H1 (cell line): ENCODE data around the gene MYO18A. TPM values are rescaled to one million over a fixed set of nuclear protein-coding genes. Genes with fewer than 3 reads are reported as not detected.

Experiments used
- CTCF ChIA-PET: fragments of 300-600 bp; sonication (Branson Sonifier 250); formaldehyde crosslinking; loops from one replicate; lab custom pipeline; 2021; ENCODE audit not compliant: partially characterized antibody; lab: Charles Lee
- POLR2A ChIA-PET: fragments of 300-600 bp; sonication (Branson Sonifier 250); formaldehyde crosslinking; loops from one replicate; lab custom pipeline; 2021; ENCODE audit warnings: inconsistent platforms; ENCODE audit not compliant: partially characterized antibody; lab: Charles Lee
- DNase-seq, 2 experiments: peaks; one replicate each; pipeline versions ENCODE4 v3.0.0 to v3.0.0-alpha.2; 2010 to 2022; ENCODE audit warnings: low spot score in 2 of 2, low read depth in 1 of 2, mixed read lengths in 1 of 2
- FAIRE-seq: peaks from 2 replicates; lab custom pipeline; 2011; peaks lifted over from hg19 to GRCh38; lab: Jason Lieb, UNC
- H2AFZ ChIP-seq: 2 replicates; pipeline ENCODE4 v1.8.1; 2012; ENCODE audit warnings: low read length, inconsistent platforms
- H2AK5ac ChIP-seq: 2 replicates; pipeline ENCODE4 v1.6.1; 2013; ENCODE audit warnings: low read depth, low read length
- H2BK120ac ChIP-seq: replicated peaks from 2 replicates; pipeline ENCODE3; 2013; ENCODE audit warnings: low read depth, low read length, inconsistent platforms
- H2BK12ac ChIP-seq: 2 replicates; pipeline ENCODE4 v1.6.1; 2013; ENCODE audit warnings: low read depth, low read length
- H2BK15ac ChIP-seq: 2 replicates; pipeline ENCODE4 v1.6.1; 2013; ENCODE audit warnings: low read length
- H2BK20ac ChIP-seq: 2 replicates; pipeline ENCODE4 v1.6.1; 2013; ENCODE audit warnings: low read length
- H2BK5ac ChIP-seq: 2 replicates; pipeline ENCODE4 v1.6.1; 2013; ENCODE audit warnings: low read depth, low read length
- H3K14ac ChIP-seq: 2 replicates; pipeline ENCODE4 v1.6.1; 2013; ENCODE audit warnings: inconsistent platforms; ENCODE audit not compliant: insufficient read length
- H3K18ac ChIP-seq: 2 replicates; pipeline ENCODE4 v1.6.1; 2013; ENCODE audit warnings: low read length; ENCODE audit errors: extremely low read depth
- H3K23ac ChIP-seq: 2 replicates; pipeline ENCODE4 v1.6.1; 2013; ENCODE audit warnings: inconsistent platforms; ENCODE audit not compliant: insufficient read length
- H3K23me2 ChIP-seq: 2 replicates; pipeline ENCODE4 v1.6.1; 2013; ENCODE audit warnings: low read depth, low read length
- H3K27ac ChIP-seq: 2 replicates; pipeline ENCODE4 v1.6.1; 2011; ENCODE audit warnings: low read depth, low read length, inconsistent platforms
- H3K27me3 ChIP-seq, 4 experiments: replicated peaks in 1 of 4; 1 replicate in 1 of 4; 2 replicates in 3 of 4; pipeline versions ENCODE4 v1.6.1 to v1.8.1; 2011 to 2013; ENCODE audit warnings: low read length in 3 of 4, mild to moderate bottlenecking in 3 of 4, inconsistent platforms in 2 of 4, mixed read lengths in 2 of 4, moderate library complexity in 1 of 4; ENCODE audit not compliant: control insufficient read depth in 3 of 4, insufficient read depth in 3 of 4; ENCODE audit errors: extremely low read depth in 1 of 4
- H3K36me3 ChIP-seq, 4 experiments: 2 replicates each; pipeline versions ENCODE4 v1.6.1 to v1.8.1; 2011 to 2013; ENCODE audit warnings: mild to moderate bottlenecking in 4 of 4, low read length in 3 of 4, moderate library complexity in 2 of 4, control low read depth in 1 of 4, inconsistent platforms in 1 of 4; ENCODE audit not compliant: insufficient read depth in 4 of 4, control insufficient read depth in 2 of 4
- H3K4ac ChIP-seq: replicated peaks from 2 replicates; pipeline ENCODE3; 2013; ENCODE audit warnings: low read length, low read depth, mixed read lengths, inconsistent platforms; ENCODE audit not compliant: insufficient read length
- H3K4me1 ChIP-seq, 4 experiments: replicated peaks in 1 of 4; 1 replicate in 1 of 4; 2 replicates in 3 of 4; pipeline versions ENCODE4 v1.6.1 to v1.8.1; 2011 to 2013; ENCODE audit warnings: low read length in 3 of 4, inconsistent platforms in 2 of 4, mixed read lengths in 1 of 4; ENCODE audit not compliant: insufficient read depth in 4 of 4, control insufficient read depth in 3 of 4
- H3K4me2 ChIP-seq, 2 experiments: 2 replicates each; pipeline versions ENCODE4 v1.6.1 to v1.8.1; 2011 to 2013; ENCODE audit warnings: low read depth in 2 of 2, low read length in 2 of 2, control low read depth in 1 of 2, inconsistent platforms in 1 of 2, mild to moderate bottlenecking in 1 of 2; ENCODE audit not compliant: insufficient read depth in 1 of 2
- H3K4me3 ChIP-seq, 4 experiments: fragments of 200-600, 300-600 bp in 1 of 4; sonication (generic), shearing (Covaris generic), sonication (Bioruptor Twin) in 1 of 4; 2 replicates each; pipeline versions ENCODE4 v1.5.1 to v1.8.1; 2011 to 2016; ENCODE audit warnings: low read length in 4 of 4, low read depth in 3 of 4, control low read depth in 2 of 4, inconsistent platforms in 2 of 4, mild to moderate bottlenecking in 2 of 4, mixed read lengths in 1 of 4, moderate library complexity in 1 of 4; ENCODE audit not compliant: insufficient read depth in 2 of 4; ENCODE audit errors: extremely low read depth in 1 of 4
- H3K56ac ChIP-seq: replicated peaks from 2 replicates; pipeline ENCODE3; 2013; ENCODE audit warnings: low read depth, mild to moderate bottlenecking, mixed read lengths, low read length, inconsistent platforms; ENCODE audit not compliant: insufficient read length
- H3K79me1 ChIP-seq: 2 replicates; pipeline ENCODE4 v1.6.1; 2013; ENCODE audit warnings: low read depth, low read length, control low read depth
- H3K79me2 ChIP-seq, 2 experiments: 2 replicates each; pipeline versions ENCODE4 v1.6.1 to v1.8.1; 2012 to 2013; ENCODE audit warnings: low read length in 2 of 2, mild to moderate bottlenecking in 2 of 2, inconsistent platforms in 1 of 2; ENCODE audit not compliant: insufficient read depth in 2 of 2, control insufficient read depth in 1 of 2
- H3K9ac ChIP-seq, 4 experiments: replicated peaks in 1 of 4; 1 replicate in 1 of 4; 2 replicates in 3 of 4; pipeline versions ENCODE4 v1.6.1 to v1.8.1; 2011 to 2013; ENCODE audit warnings: low read depth in 3 of 4, low read length in 3 of 4, control low read depth in 2 of 4, mild to moderate bottlenecking in 2 of 4, moderate library complexity in 2 of 4, inconsistent platforms in 1 of 4; ENCODE audit errors: extremely low read depth in 1 of 4
- H3K9me3 ChIP-seq, 2 experiments: 2 replicates each; pipeline versions ENCODE4 v1.6.1 to v1.8.1; 2012 to 2013; ENCODE audit warnings: mild to moderate bottlenecking in 2 of 2, moderate library complexity in 2 of 2, control low read depth in 1 of 2, inconsistent platforms in 1 of 2, low read depth in 1 of 2, low read length in 1 of 2, mixed read lengths in 1 of 2; ENCODE audit not compliant: insufficient read depth in 2 of 2
- H4K20me1 ChIP-seq, 2 experiments: replicated peaks in 1 of 2; 2 replicates each; pipeline versions ENCODE3 to v1.8.1; 2011 to 2013; ENCODE audit warnings: inconsistent platforms in 2 of 2, low read length in 2 of 2, mild to moderate bottlenecking in 1 of 2; ENCODE audit not compliant: insufficient read depth in 2 of 2, control insufficient read depth in 1 of 2
- H4K5ac ChIP-seq: 2 replicates; pipeline ENCODE4 v1.6.1; 2013; ENCODE audit warnings: low read length, low read depth, mixed read lengths, inconsistent platforms; ENCODE audit not compliant: insufficient read length
- H4K8ac ChIP-seq: 2 replicates; pipeline ENCODE4 v1.8.0; 2013; ENCODE audit warnings: mild to moderate bottlenecking, moderate library complexity, low read length, inconsistent platforms; ENCODE audit not compliant: insufficient read depth; ENCODE audit errors: extremely low read depth
- H4K91ac ChIP-seq: replicated peaks from 2 replicates; pipeline ENCODE3; 2013; ENCODE audit warnings: low read length, mixed read lengths, inconsistent platforms; ENCODE audit not compliant: insufficient read length
- CBX8 ChIP-seq: fragments of 300-800, 300-1000 bp; sonication (generic); IDR thresholded peaks from 2 replicates; pipeline ENCODE4 v1.7.1; 2016; ENCODE audit warnings: low read depth, low read length, borderline replicate concordance
- CHD2 ChIP-seq: IDR thresholded peaks from 2 replicates; pipeline ENCODE4 v1.6.1; 2012; ENCODE audit warnings: low read length, improper control_type of control experiment
- HDAC6 ChIP-seq: IDR thresholded peaks from one replicate; pipeline ENCODE4 v1.7.1; 2012; ENCODE audit warnings: low read depth, mild to moderate bottlenecking, inconsistent platforms, low read length, moderate library complexity
- MAX ChIP-seq: IDR thresholded peaks from 2 replicates; pipeline ENCODE4 v1.6.1; 2012; ENCODE audit warnings: inconsistent platforms
- POLR2A ChIP-seq, 2 experiments: IDR thresholded peaks; 1 replicate in 1 of 2; 2 replicates in 1 of 2; pipeline ENCODE4 v1.6.1; 2011; ENCODE audit warnings: low read depth in 2 of 2, low read length in 2 of 2, mild to moderate bottlenecking in 2 of 2; ENCODE audit errors: control extremely low read depth in 1 of 2
- RAD21 ChIP-seq, 2 experiments: IDR thresholded peaks in 1 of 2; conservative IDR thresholded peaks in 1 of 2; 2 replicates each; pipeline ENCODE4 v1.6.1; 2011; ENCODE audit warnings: low read depth in 2 of 2, low read length in 2 of 2, improper control_type of control experiment in 1 of 2, inconsistent platforms in 1 of 2, mild to moderate bottlenecking in 1 of 2, moderate library complexity in 1 of 2
- RFX5 ChIP-seq: IDR thresholded peaks from 2 replicates; pipeline ENCODE4 v1.6.1; 2011; ENCODE audit warnings: low read depth, low read length, improper control_type of control experiment, borderline replicate concordance
- RNF2 ChIP-seq: fragments of 200-900, 300-1000 bp; sonication (generic); IDR thresholded peaks from 2 replicates; pipeline ENCODE4 v1.7.1; 2016; ENCODE audit warnings: borderline replicate concordance, low read depth, mild to moderate bottlenecking, antibody characterized with exemption, low read length; ENCODE audit not compliant: poor library complexity, severe bottlenecking; ENCODE audit errors: missing control alignments
- SIN3A ChIP-seq, 2 experiments: IDR thresholded peaks in 1 of 2; conservative IDR thresholded peaks in 1 of 2; 2 replicates each; pipeline ENCODE4 v1.6.1; 2011 to 2012; ENCODE audit warnings: low read length in 2 of 2, improper control_type of control experiment in 1 of 2, low read depth in 1 of 2, mild to moderate bottlenecking in 1 of 2
- SP4 ChIP-seq: IDR thresholded peaks from 2 replicates; pipeline ENCODE4 v1.6.1; 2012; ENCODE audit warnings: low read length, inconsistent platforms
- USF2 ChIP-seq: IDR thresholded peaks from 2 replicates; pipeline ENCODE4 v1.6.1; 2011; ENCODE audit warnings: low read length, improper control_type of control experiment
- ZNF274 ChIP-seq: IDR thresholded peaks from 2 replicates; pipeline ENCODE4 v1.7.0; 2012; ENCODE audit warnings: low read length, borderline replicate concordance; ENCODE audit errors: extremely low read depth
- WGBS, 2 experiments: shearing (Covaris generic) in 1 of 2; methylation state at CpG; one replicate each; pipeline versions ENCODE4 v1.1.6 to v1.1.7; 2013 to 2015; ENCODE audit warnings: low lambda C conversion rate in 2 of 2, mixed read lengths in 2 of 2, inconsistent platforms in 1 of 2, low coverage in 1 of 2, missing lambda C conversion rate in 1 of 2; ENCODE audit not compliant: insufficient replicate concordance in 2 of 2, insufficient coverage in 1 of 2, insufficient read length in 1 of 2; ENCODE audit errors: extremely low coverage in 1 of 2, missing lambda C conversion rate in 1 of 2; 5-methylcytosine and 5-hydroxymethylcytosine counted together
- polyA plus RNA-seq, 7 experiments: library from polyadenylated mRNA; depleted of rRNA in 3 of 7; stranded (reverse) in 5 of 7; unstranded in 2 of 7; fragments of >200 nt in 5 of 7; fragments of 200-250 nt in 2 of 7; gene quantifications; 1 replicate in 5 of 7; 2 replicates in 1 of 7; 4 replicates in 1 of 7; pipeline versions ENCODE4 v1.2.1 to v1.2.3, GENCODE V29; 2011 to 2013; ENCODE audit warnings: missing spikeins in 2 of 7, mixed read lengths in 2 of 7
- total RNA-seq: library from RNA; stranded (reverse); fragmentation: NEBNext Ultra II Directional; extraction: Animal tissue kit (Norgen Biotek cat#: 25700); gene quantifications from 2 replicates; pipeline ENCODE4 v1.2.1, GENCODE V29; 2021

MYO18A gene
- total and polyA plus RNA-seq, 2 of the 8 experiments (the other 6 are each of a cell fraction or from before 2014, with no cell fraction given), result 7.6 to 43.8 TPM

- Histone ChIP-seq H3K9ac (no peak overlapping the region), H3K27ac (no peak overlapping the region), H2AK5ac (no peak overlapping the region), H3K27me3 (no peaks in the 10 kb centered on the region), H3K4me3 (no peak overlapping the region), H4K91ac (no peak overlapping the region), H3K36me3 (no peaks in the 10 kb centered on the region), H4K20me1 (no peaks in the 10 kb centered on the region), H2BK20ac (no peak overlapping the region), H3K14ac (no peak overlapping the region), H3K18ac (no peak overlapping the region), H3K23me2 (no peaks in the 10 kb centered on the region; the same call in 1 of the 2 replicates), H3K23ac (no peak overlapping the region), H3K56ac (no peak overlapping the region), H4K8ac (no peak overlapping the region), H3K79me2 (no peaks in the 10 kb centered on the region), H4K5ac (no peak overlapping the region), H3K4me1 (no peaks in the 10 kb centered on the region), H3K4ac (no peak overlapping the region), H2BK5ac (no peak overlapping the region), H3K9me3 (no peaks in the 10 kb centered on the region), H2BK120ac (no peak overlapping the region), H2BK15ac (no peak overlapping the region), H2BK12ac (no peak overlapping the region), H2AFZ (no peak overlapping the region), H3K79me1 (no peaks in the 10 kb centered on the region), H3K4me2 (no peak overlapping the region)
- WGBS, 2 experiments, result 85% methylated on average over 5 of the region's 5 CpGs; no CpG with 5 or more reads in 1 of the 2 experiments
- DNase-seq (no peak), FAIRE-seq (no peak)
- CTCF ChIA-PET, result interaction anchor here (0.7 to 18.3 kb wide), 16 partner anchors 8 to 119 kb away, joined by 3 to 333 read pairs (median 5); partner anchors contain the start of gene MYO18A
- POLR2A ChIA-PET, result interaction anchor here (0.8 kb wide), 2 partner anchors 77 to 99 kb away, joined by 3 to 4 read pairs; partner anchors contain the start of gene NUFIP2
- TF ChIP-seq CHD2, result no peak
- no peak for TF ChIP-seq SIN3A (conservative IDR thresholded peaks at IDR 0.05 in 1 of 2, IDR thresholded peaks at IDR 0.05 in 1 of 2; ENCODE audit: low read depth in 1 of 2, low read length in 2 of 2)
- TF ChIP-seq RFX5, result no peak
- TF ChIP-seq SP4, result no peak
- no peak for TF ChIP-seq USF2
- TF ChIP-seq MAX, result no peak
- TF ChIP-seq POLR2A (IDR thresholded peaks at IDR 0.05; ENCODE audit: control extremely low read depth in 1 of 2, low read depth in 2 of 2, low read length in 2 of 2), result no peak
- no peak for TF ChIP-seq HDAC6
- TF ChIP-seq CBX8, result no peak
- no peak for TF ChIP-seq ZNF274
- TF ChIP-seq RNF2, result no peak
- TF ChIP-seq RAD21 (IDR thresholded peaks at IDR 0.05 in 1 of 2, conservative IDR thresholded peaks at IDR 0.05 in 1 of 2; ENCODE audit: low read depth in 2 of 2, low read length in 2 of 2), result no peak
Observed at GRCh38 chr17:29216856-29217255, 36.7 kb upstream of the MYO18A start.
